ENCODE data around the gene F5.

The F5 gene

DNA sequence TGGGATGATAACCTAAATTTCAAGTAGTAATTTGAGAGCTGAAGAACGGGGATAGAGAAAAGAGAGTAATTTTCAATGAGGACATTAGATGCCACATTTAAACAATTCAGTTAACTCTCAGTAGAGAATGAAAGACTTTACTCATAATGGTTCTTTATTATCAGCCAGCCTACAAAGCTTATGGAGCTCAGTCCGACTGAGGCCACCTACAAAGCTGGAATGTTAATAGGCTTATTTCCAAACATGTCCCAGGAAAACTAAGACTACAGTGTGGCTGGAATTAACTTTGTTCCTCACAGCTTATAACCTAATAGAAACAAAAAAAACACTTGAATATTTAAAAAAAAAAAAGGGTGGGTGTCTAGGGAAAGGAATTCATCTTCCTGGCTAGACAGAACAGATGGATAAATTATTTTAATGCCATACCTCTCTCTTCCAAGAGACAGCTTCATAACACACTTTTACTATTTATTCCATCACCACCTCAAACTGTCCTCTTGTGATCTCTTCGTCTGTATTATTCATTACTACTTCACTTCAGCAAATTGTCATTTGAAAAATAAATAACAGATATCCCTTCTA is 110.4 kb downstream of the F5 start:
- no peak for DNase-seq

DNA sequence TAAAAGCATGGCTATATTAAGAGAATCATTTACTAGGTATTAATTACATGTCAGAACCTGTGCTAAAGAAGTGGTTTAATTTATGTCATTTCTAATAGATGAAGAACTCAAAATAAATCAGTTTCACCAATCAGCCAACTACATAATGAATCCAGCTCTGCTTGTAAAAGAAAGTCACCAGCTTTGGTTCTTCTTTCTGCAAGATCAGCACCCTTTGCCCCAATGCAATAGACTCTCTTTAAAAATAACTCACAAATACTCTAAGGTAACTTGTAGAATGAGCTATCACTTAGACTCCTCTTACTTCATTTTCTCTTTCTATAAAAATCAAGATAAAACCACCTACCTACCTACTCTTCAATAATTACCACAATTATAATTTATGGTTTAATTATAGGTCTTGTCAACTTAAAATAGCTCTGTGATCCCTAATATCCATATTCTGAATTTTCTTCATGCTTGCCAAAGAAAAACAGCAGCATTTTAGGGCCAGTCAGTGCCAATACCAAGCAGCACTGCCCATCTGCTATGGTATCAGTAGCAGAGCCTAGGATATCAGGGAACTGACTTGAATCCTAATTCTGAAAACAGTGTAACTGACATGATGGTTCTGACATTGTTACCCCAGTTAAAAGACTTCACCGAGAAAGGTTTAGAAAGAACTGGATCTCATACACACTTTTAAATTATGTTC is 111.8 kb downstream of the F5 start:
- DNase-seq: no peak

DNA sequence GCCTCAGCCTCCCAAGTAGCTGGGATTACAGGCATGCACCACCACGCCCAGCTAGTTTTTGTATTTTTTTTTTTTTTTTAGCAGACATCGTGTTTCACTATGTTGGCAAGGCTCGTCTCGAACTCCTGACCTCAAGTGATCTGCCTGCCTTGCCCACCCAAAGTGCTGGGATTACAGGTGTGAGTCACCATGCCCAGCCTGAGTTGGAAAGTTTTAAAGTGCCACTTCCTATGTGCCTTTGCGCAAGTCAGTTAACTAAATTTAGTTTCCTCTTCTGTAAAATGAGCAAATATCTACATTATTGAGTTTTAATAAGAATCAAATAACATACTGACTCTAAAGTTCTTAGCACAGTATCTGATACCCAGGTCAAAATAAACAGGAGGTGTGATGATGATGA is 112.9 kb downstream of the F5 start:
- DNase-seq: no peak

DNA sequence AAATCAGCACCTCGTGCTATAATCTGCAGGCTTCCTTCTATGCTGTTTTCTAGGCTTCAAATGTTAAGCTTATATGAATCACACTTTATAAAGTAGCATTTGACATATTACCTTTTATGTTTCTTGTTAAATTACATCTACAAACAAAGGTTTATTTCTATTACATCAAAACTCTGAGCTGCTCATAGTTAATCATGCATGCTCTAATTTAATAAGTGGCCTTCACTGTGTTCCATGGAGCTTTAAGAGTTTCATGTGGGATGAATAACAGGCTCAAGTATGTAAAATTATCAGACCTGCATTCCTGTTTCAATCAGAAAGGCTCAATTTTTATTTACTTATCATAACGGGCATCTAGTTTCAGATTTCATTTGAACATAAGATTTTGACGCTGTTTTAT is 113.5 kb downstream of the F5 start:
- no peak for DNase-seq

DNA sequence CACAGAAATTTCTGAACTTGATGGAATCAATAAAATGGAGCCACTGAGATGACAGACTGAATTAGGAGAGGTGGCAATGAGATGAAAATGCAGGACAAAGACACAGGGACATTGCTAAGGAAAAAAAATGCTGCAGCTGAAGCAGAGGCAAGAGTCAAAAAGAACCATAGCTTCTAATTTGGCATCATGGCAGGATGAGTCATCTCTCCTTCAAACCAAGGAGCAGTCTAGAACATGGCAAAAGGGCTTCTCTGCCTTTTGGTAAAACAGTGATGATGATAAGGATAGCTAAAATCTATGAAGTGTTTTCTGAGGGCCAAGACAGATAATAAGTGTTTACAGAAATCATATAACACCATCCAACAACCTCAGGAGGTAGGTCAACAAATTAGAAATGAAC is 117.3 kb downstream of the F5 start:
- DNase-seq: no peak

DNA sequence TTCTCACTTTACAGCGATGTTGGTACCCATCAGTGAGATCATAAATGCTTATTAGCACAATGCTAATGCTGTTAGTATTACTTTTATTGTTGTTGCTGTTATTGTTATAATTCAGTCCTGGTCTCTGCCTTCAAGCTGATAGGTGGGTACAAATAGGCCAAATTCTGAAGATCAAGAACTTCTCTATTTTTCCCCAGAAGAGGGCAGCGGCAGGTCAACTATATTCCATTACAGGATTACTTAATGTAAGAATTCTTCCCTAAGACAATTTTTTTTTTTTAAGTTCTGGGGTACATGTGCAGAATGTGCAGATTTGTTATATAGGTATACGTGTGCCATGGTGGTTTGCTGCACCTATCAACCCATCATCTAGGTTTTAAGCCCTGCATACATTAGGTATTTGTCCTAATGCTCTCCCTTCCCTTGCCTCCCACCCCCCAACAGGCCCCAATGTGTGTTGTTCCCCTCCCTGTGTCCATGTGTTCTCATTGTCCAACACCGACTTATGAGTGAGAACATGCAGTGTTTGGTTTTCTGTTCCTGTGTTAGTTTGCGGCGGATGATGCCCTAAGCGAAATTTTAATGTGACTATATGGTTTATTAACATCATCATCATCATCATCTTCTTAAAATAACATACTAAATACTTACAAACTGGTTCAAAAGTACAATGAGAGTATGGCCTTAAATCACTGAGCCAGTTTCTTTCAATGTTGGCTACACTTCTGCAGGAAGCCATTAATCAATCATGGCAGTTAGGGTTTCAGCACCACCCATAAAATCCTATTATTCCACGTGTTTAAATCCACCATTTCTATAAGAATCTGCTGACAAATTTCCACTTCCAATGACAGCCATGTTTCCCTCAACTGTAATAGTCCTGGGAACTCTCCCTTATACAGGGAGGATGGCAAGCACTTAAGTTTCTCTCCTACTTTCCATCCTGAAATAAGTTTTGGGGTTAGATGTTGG is 119.7 kb downstream of the F5 start:
- DNase-seq: no peak

DNA sequence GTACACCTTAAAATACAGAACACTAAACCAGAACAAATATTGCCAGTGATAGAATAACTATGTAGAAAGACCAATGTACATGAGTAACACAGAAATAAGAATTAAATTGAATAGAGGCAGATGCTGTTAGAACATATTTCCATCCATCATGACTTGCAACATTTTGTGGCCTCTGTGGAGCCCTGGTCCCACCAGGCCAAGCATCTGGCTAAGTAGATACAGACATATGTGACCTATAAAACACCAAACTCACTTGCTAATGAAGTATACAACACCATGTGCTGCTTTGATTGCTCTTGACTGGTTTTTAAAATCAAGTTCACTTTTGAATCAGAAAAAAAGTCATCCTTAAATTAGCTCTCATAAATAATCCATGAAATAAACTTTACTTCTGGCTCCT is 121.0 kb downstream of the F5 start:
- no peak for DNase-seq
